IMR-90 (cell line): ENCODE results near the gene OLFM3. TPM values are rescaled to one million over a fixed set of nuclear protein-coding genes. Genes with fewer than 3 reads are reported as not detected.

Source experiments
- ATAC-seq: fragments of 200-7000 bp; cut with Tn5 transposase; 2 replicates; pipeline ENCODE4 v1.9.1; 2020; ENCODE audit warnings: low read depth, mild to moderate bottlenecking, moderate library complexity
- BruUV-seq: library from RNA; stranded (reverse); fragments of 400-500 nt; replicated peaks from 2 replicates; lab custom pipeline; 2021; lab: Mats Ljungman, UMichigan
- CTCF ChIA-PET: fragments of 300-600 bp; formaldehyde crosslinking; extraction: SDS; loops from one replicate; lab custom pipeline; 2021; ENCODE audit warnings: antibody characterized with exemption; lab: Yijun Ruan, JAX
- POLR2A ChIA-PET: fragments of 300-600 bp; sonication (Branson Sonifier 250); formaldehyde crosslinking; loops from one replicate; lab custom pipeline; 2022; ENCODE audit warnings: antibody characterized with exemption; ENCODE audit not compliant: unreplicated experiment; lab: Charles Lee
- DNase-seq: peaks from one replicate; pipeline ENCODE4 v3.0.0; 2013
- H2AFZ ChIP-seq: replicated peaks from 2 replicates; pipeline ENCODE3; 2013; ENCODE audit warnings: low read length, mild to moderate bottlenecking; ENCODE audit not compliant: poor library complexity
- H2AK5ac ChIP-seq: 2 replicates; pipeline ENCODE4 v1.6.1; 2013; ENCODE audit warnings: low read depth, low read length, inconsistent platforms
- H2AK9ac ChIP-seq: replicated peaks from 2 replicates; pipeline ENCODE3; 2013; ENCODE audit warnings: mild to moderate bottlenecking, low read depth, low read length, moderate library complexity; ENCODE audit not compliant: poor library complexity
- H2BK120ac ChIP-seq: 2 replicates; pipeline ENCODE4 v1.6.1; 2013; ENCODE audit warnings: low read depth, low read length, inconsistent platforms
- H2BK15ac ChIP-seq: 3 replicates; pipeline ENCODE4 v1.6.1; 2013; ENCODE audit warnings: low read depth, low read length, inconsistent platforms
- H2BK20ac ChIP-seq: 2 replicates; pipeline ENCODE4 v1.6.1; 2013; ENCODE audit warnings: low read depth, mild to moderate bottlenecking, inconsistent platforms, low read length, moderate library complexity
- H2BK5ac ChIP-seq: 2 replicates; pipeline ENCODE4 v1.6.1; 2013; ENCODE audit warnings: mild to moderate bottlenecking, low read depth, low read length, inconsistent platforms; ENCODE audit not compliant: poor library complexity, severe bottlenecking
- H3K14ac ChIP-seq: replicated peaks from 2 replicates; pipeline ENCODE4 v1.6.1; 2013; ENCODE audit warnings: low read depth, low read length, inconsistent platforms
- H3K18ac ChIP-seq: 2 replicates; pipeline ENCODE4 v1.6.1; 2013; ENCODE audit warnings: low read depth, low read length, control low read depth
- H3K23ac ChIP-seq: 2 replicates; pipeline ENCODE4 v1.6.1; 2013; ENCODE audit warnings: low read depth, low read length, inconsistent platforms
- H3K27ac ChIP-seq: 2 replicates; pipeline ENCODE4 v1.5.1; 2013; ENCODE audit warnings: mild to moderate bottlenecking, control low read depth, low read length; ENCODE audit not compliant: insufficient read depth
- H3K27me3 ChIP-seq: 2 replicates; pipeline ENCODE4 v1.6.1; 2013; ENCODE audit warnings: low read length; ENCODE audit not compliant: control insufficient read depth, insufficient read depth
- H3K36me3 ChIP-seq: 2 replicates; pipeline ENCODE4 v1.6.1; 2013; ENCODE audit warnings: low read length, mixed read lengths; ENCODE audit not compliant: control insufficient read depth, insufficient read depth
- H3K4ac ChIP-seq: 2 replicates; pipeline ENCODE4 v1.6.1; 2013; ENCODE audit warnings: low read depth, low read length, inconsistent platforms
- H3K4me1 ChIP-seq: 2 replicates; pipeline ENCODE4 v1.6.1; 2013; ENCODE audit warnings: low read length, mixed read lengths; ENCODE audit not compliant: control insufficient read depth, insufficient read depth
- H3K4me2 ChIP-seq: 2 replicates; pipeline ENCODE4 v1.6.1; 2013; ENCODE audit warnings: low read depth, mild to moderate bottlenecking, control low read depth, low read length, moderate library complexity
- H3K4me3 ChIP-seq: 2 replicates; pipeline ENCODE4 v1.5.1; 2013; ENCODE audit warnings: low read depth, mild to moderate bottlenecking, control low read depth, low read length, moderate library complexity; ENCODE audit not compliant: insufficient read depth
- H3K56ac ChIP-seq: 2 replicates; pipeline ENCODE4 v1.6.1; 2013; ENCODE audit warnings: low read length, inconsistent platforms; ENCODE audit not compliant: insufficient read depth; ENCODE audit errors: extremely low read depth
- H3K79me1 ChIP-seq, 2 experiments: 2 replicates each; pipeline ENCODE4 v1.6.1; 2013; ENCODE audit warnings: low read length in 2 of 2, inconsistent platforms in 1 of 2, low read depth in 1 of 2
- H3K9ac ChIP-seq: 2 replicates; pipeline ENCODE4 v1.6.1; 2013; ENCODE audit warnings: low read depth, low read length, control low read depth
- H3K9me1 ChIP-seq: 2 replicates; pipeline ENCODE4 v1.6.1; 2013; ENCODE audit warnings: low read length, inconsistent platforms; ENCODE audit not compliant: insufficient read depth
- H3K9me3 ChIP-seq: 2 replicates; pipeline ENCODE4 v1.6.1; 2013; ENCODE audit warnings: low read length; ENCODE audit not compliant: control insufficient read depth, insufficient read depth
- H4K20me1 ChIP-seq: 2 replicates; pipeline ENCODE4 v1.6.1; 2013; ENCODE audit warnings: low read length, inconsistent platforms; ENCODE audit not compliant: insufficient read depth
- H4K5ac ChIP-seq: 2 replicates; pipeline ENCODE4 v1.6.1; 2013; ENCODE audit warnings: mild to moderate bottlenecking, low read depth, low read length, control low read depth
- H4K8ac ChIP-seq, 2 experiments: 2 replicates each; pipeline ENCODE4 v1.6.1; 2013; ENCODE audit warnings: low read depth in 2 of 2, low read length in 2 of 2, control low read depth in 1 of 2, inconsistent platforms in 1 of 2
- H4K91ac ChIP-seq: 2 replicates; pipeline ENCODE4 v1.6.1; 2013; ENCODE audit warnings: low read depth, low read length, inconsistent platforms; ENCODE audit not compliant: insufficient read depth
- CEBPB ChIP-seq: IDR thresholded peaks from 2 replicates; pipeline ENCODE4 v1.6.1; 2012; ENCODE audit warnings: low read depth, low read length, improper control_type of control experiment
- CHD1 ChIP-seq: IDR thresholded peaks from 2 replicates; pipeline ENCODE4 v1.6.1; 2012; ENCODE audit warnings: low read depth, low read length, improper control_type of control experiment
- FOS ChIP-seq: fragments of 150-350 bp; IDR thresholded peaks from 2 replicates; pipeline ENCODE4 v1.6.1; 2016; ENCODE audit warnings: low read depth, low read length
- MAFK ChIP-seq: IDR thresholded peaks from 2 replicates; pipeline ENCODE4 v1.6.1; 2012; ENCODE audit warnings: low read depth, low read length, improper control_type of control experiment
- MXI1 ChIP-seq: IDR thresholded peaks from 2 replicates; pipeline ENCODE4 v1.6.1; 2012; ENCODE audit warnings: low read depth, mild to moderate bottlenecking, low read length, moderate library complexity, borderline replicate concordance
- NFE2L2 ChIP-seq: fragments of 150-350 bp; IDR thresholded peaks from 2 replicates; pipeline ENCODE4 v1.6.1; 2016; ENCODE audit warnings: low read depth, mild to moderate bottlenecking, low read length
- RCOR1 ChIP-seq: IDR thresholded peaks from 2 replicates; pipeline ENCODE4 v1.6.1; 2012; ENCODE audit warnings: mild to moderate bottlenecking, low read length, improper control_type of control experiment; ENCODE audit not compliant: insufficient replicate concordance
- WGBS, 2 experiments: methylation state at CpG; one replicate each; pipeline versions ENCODE4 v1.1.5 to v1.1.7; 2013; ENCODE audit warnings: missing lambda C conversion rate in 2 of 2; ENCODE audit not compliant: insufficient read length in 1 of 2; ENCODE audit errors: extremely low coverage in 2 of 2; 5-methylcytosine and 5-hydroxymethylcytosine counted together
- dilution Hi-C: fragments of 300-500 bp; cut with HindIII; formaldehyde crosslinking; loops from one replicate; pipeline ENCODE4 v1.14.3; 2018; ENCODE audit warnings: low sequenced_read_pairs; ENCODE audit not compliant: unreplicated experiment
- in situ Hi-C: fragments of 300-500 bp; cut with MboI; formaldehyde crosslinking; loops from 3 replicates; pipeline ENCODE4 v1.14.3; 2019; ENCODE audit warnings: low sequenced_read_pairs, inconsistent platforms, mixed read lengths
- intact Hi-C: fragments of 100-400 bp; cut with micrococcal nuclease; formaldehyde crosslinking; loops from 2 replicates; pipeline ENCODE4 v1.10.0; 2022
- polyA plus RNA-seq, 3 experiments: library from polyadenylated mRNA; depleted of rRNA; stranded (reverse); fragments of >200 nt; gene quantifications; 2 replicates each; pipeline ENCODE4 v1.2.3, GENCODE V29; 2012; ENCODE audit warnings: low replicate concordance in 1 of 3
- total RNA-seq: library from RNA; depleted of rRNA; stranded (reverse); fragments of >200 nt; gene quantifications from 2 replicates; pipeline ENCODE4 v1.2.3, GENCODE V29; 2012
- TF ChIP-seq, protein P1 (sequence below): conservative IDR thresholded peaks from 2 replicates; pipeline ENCODE4 v1.5.1; 2012; ENCODE audit warnings: mild to moderate bottlenecking, low read depth, low read length, improper control_type of control experiment
- TF ChIP-seq, protein P2 (sequence below): fragments of 150-350 bp; IDR thresholded peaks from 2 replicates; pipeline ENCODE4 v1.6.1; 2016; ENCODE audit warnings: low read depth, mild to moderate bottlenecking, low read length, moderate library complexity, borderline replicate concordance
- TF ChIP-seq, protein P3 (sequence below): fragments of 150-350 bp; IDR thresholded peaks from 2 replicates; pipeline ENCODE4 v1.6.1; 2017; ENCODE audit warnings: mild to moderate bottlenecking, antibody characterized with exemption, low read length, low read depth

The OLFM3 gene
- total and polyA plus RNA-seq, 2 of the 4 experiments (the other 2 are of a cell fraction) = not detected

DNA sequence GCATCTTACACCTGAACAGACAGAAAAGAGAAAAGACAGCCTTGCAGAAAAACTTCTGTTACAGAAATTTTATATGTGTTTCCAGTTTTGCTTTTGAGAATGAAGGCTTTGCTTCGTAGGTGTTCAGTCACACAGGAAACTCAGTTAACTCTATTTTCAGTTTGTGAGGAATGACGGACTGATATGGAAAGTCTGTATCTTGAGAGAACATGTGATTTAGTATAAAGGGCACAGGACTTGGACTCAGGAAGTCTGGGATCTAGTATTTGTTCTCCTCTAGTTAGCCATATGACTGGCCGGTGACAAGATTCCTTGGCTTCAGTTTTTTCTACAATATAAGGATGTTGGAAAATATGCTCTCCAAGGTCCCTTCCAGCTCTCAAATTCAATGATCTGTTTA, 149.1 kb downstream of the OLFM3 start:
- Histone ChIP-seq H2AFZ (no peak overlapping the region), H3K27me3 (no peaks in the 10 kb centered on the region), H2AK5ac (no peak overlapping the region), H3K36me3 (no peaks in the 10 kb centered on the region), H2BK5ac (no peak overlapping the region), H3K23ac (no peak overlapping the region), H4K20me1 (no peaks in the 10 kb centered on the region), H3K56ac (no peak overlapping the region), H3K27ac (no peak overlapping the region), H2BK120ac (no peak overlapping the region), H3K9me1 (no peaks in the 10 kb centered on the region), H3K4me2 (no peak overlapping the region), H3K4me3 (no peak overlapping the region), H2AK9ac (no peak overlapping the region), H4K8ac (no peak overlapping the region), H3K4me1 (no peaks in the 10 kb centered on the region), H4K5ac (no peak overlapping the region), H4K91ac (no peak overlapping the region), H2BK20ac (no peak overlapping the region), H3K4ac (no peak overlapping the region), H2BK15ac (no peak overlapping the region), H3K9ac (no peak overlapping the region), H3K18ac (no peak overlapping the region), H3K79me1 (no peaks in the 10 kb centered on the region), H3K9me3 (no peaks in the 10 kb centered on the region), H3K14ac (no peak overlapping the region)
- no TSS peak for BruUV-seq
- DNase-seq (no peak), ATAC-seq (no peak)
- no CpG with 5 or more reads among the region's 3 CpGs for WGBS, 2 experiments
- intact Hi-C loops (no loop called here), in situ Hi-C loops (no loop called here), dilution Hi-C loops (no loop called here)
- TF ChIP-seq, protein P1, sequence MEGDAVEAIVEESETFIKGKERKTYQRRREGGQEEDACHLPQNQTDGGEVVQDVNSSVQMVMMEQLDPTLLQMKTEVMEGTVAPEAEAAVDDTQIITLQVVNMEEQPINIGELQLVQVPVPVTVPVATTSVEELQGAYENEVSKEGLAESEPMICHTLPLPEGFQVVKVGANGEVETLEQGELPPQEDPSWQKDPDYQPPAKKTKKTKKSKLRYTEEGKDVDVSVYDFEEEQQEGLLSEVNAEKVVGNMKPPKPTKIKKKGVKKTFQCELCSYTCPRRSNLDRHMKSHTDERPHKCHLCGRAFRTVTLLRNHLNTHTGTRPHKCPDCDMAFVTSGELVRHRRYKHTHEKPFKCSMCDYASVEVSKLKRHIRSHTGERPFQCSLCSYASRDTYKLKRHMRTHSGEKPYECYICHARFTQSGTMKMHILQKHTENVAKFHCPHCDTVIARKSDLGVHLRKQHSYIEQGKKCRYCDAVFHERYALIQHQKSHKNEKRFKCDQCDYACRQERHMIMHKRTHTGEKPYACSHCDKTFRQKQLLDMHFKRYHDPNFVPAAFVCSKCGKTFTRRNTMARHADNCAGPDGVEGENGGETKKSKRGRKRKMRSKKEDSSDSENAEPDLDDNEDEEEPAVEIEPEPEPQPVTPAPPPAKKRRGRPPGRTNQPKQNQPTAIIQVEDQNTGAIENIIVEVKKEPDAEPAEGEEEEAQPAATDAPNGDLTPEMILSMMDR = no peak
- TF ChIP-seq, protein P2, sequence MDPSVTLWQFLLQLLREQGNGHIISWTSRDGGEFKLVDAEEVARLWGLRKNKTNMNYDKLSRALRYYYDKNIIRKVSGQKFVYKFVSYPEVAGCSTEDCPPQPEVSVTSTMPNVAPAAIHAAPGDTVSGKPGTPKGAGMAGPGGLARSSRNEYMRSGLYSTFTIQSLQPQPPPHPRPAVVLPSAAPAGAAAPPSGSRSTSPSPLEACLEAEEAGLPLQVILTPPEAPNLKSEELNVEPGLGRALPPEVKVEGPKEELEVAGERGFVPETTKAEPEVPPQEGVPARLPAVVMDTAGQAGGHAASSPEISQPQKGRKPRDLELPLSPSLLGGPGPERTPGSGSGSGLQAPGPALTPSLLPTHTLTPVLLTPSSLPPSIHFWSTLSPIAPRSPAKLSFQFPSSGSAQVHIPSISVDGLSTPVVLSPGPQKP = no peak
- no peak for TF ChIP-seq MAFK
- TF ChIP-seq CHD1 = no peak
- TF ChIP-seq RCOR1 = no peak
- TF ChIP-seq, protein P3, sequence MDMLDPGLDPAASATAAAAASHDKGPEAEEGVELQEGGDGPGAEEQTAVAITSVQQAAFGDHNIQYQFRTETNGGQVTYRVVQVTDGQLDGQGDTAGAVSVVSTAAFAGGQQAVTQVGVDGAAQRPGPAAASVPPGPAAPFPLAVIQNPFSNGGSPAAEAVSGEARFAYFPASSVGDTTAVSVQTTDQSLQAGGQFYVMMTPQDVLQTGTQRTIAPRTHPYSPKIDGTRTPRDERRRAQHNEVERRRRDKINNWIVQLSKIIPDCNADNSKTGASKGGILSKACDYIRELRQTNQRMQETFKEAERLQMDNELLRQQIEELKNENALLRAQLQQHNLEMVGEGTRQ = no peak
- no peak for TF ChIP-seq FOS
- no peak for TF ChIP-seq MXI1
- TF ChIP-seq NFE2L2 = no peak
- TF ChIP-seq CEBPB = no peak
- CTCF ChIA-PET = no interaction called here
- POLR2A ChIA-PET = no interaction called here
